Activated T-helper 9 cell treated with anti-CD3 and anti-CD28 coated beads, Interleukin-2, amount 50 U/mL, for 16 hours (primary cell): ENCODE measurements around the gene IMPDH2.

ENCODE experiments used
- DNase-seq: peaks from one replicate; pipeline ENCODE4 v3.0.0-alpha.2; 2020; ENCODE audit warnings: low read depth

The IMPDH2 gene

DNA sequence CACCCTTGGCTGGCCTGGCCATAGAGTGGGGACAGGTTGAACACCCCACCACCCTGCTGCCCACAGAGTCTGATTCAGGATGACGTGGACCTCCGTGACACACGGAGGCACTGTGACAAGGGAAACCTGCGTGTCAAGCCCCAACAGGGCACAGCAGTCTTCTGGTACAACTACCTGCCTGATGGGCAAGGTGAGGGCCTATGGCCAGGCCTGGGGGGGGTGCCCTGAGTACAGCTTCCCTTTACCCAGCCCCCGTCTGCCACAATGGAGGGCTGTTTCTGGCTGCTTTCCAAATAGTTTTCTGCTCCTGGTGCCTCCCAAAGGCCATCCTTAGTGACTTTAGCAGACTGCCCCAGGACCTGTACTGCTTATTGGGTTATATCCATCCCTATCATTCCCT lies 23.2 kb downstream of the IMPDH2 start:
- DNase-seq = no peak

DNA sequence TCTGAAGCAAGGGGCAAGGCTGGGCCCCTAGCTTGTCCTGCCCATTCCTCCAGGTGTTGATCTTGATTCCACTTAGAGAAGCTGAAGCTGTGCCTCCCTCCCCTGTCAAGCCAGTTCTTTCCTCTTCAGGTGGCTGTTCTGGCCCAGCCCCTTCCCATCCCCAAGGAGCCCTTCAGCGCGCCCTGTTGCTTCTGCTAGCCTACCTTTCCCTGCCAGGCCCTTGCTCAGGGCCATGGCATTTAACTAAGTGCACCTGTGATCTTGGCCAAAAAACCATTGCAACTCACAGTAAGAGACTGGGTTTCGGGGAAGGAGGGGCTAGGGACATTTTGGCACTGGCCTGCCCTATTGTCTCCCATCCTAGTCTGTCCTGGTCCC lies 23.9 kb downstream of the IMPDH2 start:
- no peak for DNase-seq

DNA sequence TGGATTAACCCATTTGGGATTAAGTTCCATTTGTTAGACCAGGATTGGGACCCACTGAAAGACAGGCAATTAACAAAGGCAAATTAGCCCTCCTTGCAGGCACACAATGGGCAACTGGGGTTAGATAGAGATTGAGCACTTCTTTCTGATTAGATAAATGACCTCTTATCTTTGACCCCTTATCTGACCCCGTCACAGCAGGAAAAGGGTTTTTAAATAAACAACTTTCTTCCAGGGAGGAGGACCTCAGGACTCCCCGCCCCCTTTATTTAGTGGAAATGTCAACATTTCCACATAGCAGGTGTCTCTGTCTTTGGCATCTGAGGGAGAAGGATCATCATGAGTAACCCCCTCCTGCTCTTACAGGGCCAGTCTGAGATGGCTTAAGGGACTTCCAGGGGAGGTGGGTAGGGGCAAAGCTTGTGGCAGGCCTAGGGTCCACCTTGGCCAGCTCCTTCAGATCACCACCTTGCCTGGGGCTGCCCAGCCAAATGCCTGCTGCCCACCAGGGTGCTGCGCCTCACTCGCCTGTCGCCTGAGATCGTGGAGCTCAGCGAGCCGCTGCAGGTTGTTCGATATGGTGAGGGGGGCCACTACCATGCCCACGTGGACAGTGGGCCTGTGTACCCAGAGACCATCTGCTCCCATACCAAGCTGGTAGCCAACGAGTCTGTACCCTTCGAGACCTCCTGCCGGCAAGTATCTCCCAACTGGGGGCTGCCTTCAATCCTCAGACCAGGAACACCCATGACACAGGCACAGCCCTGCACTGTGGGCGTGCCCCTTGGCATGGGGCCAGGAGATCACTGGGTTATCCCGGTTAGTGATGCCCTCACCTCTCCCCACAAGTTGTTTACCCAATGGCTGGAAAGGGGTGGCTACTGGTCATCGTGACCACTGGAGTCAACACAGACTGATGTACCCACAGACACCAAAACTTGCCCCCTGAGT lies 24.6 kb downstream of the IMPDH2 start:
- no peak for DNase-seq

DNA sequence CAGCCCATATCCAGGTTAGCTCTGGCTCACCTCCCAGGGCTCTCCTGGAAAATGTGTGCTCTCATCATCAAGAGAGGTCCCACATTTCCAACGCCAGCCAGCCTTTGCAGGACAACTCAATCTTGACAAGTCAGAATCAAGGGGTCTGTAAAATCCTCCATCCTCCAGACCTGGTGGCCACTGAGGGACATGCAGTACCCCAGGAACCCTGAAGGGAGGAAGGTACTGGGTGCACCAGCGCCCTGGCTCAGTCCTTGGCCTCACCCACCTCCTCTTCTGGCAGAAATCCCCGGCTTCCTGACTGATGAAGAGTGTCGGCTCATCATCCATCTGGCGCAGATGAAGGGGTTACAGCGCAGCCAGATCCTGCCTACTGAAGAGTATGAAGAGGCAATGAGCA lies 28.0 kb downstream of the IMPDH2 start:
- no peak for DNase-seq

DNA sequence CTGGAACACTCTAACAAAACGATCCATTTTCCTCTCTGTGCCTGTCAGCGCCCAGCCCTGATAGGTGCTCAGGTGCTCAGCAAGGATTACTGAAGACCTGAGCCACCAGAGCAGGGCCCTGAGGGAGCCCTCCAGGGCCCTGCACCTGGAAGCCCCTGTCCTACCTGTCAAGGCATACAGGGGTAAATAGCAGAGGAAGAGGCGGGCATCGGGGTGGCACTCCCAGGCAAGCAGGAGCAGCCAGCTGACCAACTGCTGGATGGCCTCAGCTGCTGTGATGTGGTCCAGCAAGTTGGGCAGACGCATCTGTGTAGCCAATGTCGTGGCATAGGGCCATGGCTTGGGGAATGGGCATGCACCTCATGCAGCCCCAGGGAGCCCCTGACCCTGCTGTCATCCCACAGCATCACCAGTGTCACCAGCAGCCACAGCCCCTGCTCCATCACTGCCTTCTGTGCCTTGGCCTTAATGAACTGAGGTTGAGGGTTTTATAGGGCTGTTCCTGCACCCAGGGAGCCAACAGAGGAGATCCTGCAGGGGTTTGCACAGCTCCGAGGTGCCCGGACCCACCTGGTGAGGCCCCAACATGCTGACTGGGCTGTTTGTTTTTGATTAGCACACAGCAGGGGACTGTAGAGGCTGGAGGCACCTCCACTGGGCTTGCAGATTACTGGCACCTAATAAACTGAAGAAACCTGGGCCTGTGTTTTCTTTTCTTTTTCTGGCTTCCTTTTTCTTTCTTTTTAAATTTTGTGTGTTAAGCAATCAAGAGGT lies 29.9 kb downstream of the IMPDH2 start:
- no peak for DNase-seq

DNA sequence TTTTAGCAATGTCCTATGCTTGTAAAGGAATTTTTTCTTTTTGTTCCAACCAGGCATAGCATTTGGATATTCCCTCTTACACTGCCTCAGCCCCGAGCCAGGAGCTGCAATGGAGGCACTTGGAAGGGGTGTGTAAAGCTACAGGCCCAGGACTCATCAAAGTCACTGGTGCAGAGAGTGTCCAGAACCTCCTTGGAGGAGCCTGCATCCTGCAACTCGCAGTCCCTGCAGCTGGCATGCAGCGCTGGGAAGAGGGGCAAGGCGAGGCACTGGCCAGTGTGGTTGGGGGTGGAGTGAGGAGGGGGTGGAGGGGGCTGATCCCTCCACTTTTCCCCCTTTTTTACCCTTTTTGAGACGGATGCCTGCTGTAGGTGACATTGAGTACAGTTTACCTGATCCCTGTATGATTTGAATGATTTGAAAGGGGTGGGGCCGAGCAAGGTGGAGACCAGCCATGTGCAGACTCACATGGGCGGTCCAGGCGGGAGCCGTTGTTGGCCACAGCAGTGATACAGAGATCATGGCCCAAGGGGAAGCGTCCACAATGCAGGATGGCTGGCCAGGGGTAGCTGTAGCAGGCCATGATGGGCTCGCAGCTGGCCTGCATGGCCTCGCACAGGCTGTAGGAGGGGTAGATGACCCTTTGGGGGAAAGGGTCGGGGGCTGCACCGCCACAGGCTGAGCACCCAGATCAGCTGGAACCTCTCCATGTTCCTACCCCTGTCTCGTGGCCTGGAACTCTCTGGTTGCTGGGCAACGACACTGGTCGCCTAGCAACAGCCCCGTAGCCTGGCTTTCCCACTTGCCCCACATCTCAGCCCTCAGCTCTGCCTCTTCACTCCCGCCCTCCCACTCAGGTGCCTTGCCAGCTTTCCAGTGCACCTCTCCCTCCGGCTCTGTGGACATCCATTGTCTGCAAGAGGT lies 31.2 kb downstream of the IMPDH2 start:
- DNase-seq = no peak

DNA sequence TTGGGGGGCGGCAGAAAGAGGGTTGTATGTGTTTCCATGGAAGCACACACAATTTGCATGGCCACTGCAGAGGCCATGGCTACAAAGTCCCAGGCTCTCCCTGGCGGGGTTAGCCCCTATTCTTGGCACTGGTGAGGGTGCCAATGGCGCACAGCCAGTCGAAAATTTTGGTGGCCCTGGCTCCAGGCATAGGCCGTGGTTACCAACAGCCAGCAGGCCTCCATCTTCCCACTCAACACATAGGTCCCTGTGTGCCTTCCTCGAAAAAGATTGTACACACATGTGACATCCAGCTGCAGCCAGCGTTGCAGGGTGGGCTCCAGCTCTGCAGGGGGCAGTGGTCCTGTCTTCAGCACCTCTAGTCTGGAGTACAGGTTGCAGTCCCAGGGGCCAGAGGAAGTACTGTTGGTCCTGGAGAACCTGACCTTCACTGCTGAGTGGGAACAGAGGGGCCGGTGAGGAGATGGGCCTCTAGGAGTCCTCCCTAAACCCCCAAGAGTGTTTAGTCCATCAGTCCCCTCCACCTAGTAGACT lies 32.0 kb downstream of the IMPDH2 start:
- DNase-seq = no peak

DNA sequence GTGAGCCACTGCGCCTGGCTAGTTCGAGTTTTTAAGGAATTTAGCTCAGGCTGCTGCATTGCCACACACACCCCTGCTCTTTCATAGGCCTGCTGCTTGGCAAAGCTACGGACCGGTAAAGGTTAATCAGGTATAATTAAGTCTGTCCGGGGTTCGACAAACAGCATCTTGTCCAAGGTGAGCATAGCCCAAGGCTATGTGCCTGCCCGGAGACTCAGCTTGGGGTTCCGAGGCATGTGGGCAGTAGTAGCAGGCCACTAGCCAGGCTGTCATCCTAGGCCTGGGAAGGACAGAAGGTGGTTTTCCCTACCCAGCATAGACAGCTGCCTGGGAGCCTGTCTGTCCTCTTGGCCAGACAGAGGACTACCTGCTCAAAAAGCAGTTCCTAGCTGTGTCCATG lies 32.6 kb downstream of the IMPDH2 start:
- DNase-seq = no peak

DNA sequence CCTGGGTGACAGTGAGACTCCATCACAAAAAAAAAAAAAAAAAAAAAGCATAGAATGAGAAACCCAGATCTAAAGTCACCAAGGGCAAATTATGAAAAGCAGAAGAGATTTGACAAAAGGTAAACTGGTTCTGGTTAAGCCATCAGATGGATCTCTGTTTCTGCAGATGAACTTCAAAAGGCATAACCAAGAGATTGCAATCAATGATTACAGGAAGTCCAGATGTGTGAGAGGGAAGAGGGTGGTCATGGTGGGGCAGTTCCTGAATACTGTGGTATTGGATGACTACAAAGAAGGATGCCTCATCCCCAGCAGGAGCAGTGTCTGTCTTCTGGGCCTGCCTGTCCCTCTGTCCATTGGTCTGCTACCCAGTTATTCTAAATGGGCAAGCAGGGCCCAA lies 35.4 kb downstream of the IMPDH2 start:
- DNase-seq = no peak

DNA sequence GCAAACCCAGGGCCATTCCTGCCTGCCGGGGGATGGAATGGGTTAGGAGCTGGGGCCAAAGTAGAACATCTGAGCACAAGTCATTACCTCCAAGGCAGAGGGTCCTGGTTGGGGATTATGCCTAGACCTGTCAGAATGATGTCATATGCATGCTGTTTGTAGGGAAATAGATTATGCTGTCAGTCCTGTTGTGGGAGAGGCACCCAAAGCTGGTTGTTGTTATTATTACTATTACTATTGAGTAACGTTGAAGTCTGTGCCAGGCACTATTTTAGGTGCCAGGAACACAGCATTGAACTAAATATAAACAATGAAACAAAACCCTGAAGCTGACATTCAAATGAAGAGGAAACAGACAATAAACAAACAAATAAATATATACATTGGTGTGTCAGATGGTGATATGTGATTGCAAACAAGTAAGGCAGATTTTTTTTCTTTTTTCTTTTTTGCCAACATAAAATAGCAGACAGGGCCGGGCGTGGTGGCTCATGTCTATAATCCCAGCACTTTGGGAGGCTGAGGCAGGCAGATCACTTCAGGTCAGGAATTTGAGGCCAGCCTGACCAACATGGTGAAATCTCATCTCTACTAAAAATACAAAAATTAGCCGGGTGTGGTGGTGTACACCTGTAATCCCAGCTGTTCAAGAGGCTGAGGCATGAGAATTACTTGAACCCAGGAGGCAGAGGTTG lies 37.2 kb downstream of the IMPDH2 start:
- DNase-seq = no peak

DNA sequence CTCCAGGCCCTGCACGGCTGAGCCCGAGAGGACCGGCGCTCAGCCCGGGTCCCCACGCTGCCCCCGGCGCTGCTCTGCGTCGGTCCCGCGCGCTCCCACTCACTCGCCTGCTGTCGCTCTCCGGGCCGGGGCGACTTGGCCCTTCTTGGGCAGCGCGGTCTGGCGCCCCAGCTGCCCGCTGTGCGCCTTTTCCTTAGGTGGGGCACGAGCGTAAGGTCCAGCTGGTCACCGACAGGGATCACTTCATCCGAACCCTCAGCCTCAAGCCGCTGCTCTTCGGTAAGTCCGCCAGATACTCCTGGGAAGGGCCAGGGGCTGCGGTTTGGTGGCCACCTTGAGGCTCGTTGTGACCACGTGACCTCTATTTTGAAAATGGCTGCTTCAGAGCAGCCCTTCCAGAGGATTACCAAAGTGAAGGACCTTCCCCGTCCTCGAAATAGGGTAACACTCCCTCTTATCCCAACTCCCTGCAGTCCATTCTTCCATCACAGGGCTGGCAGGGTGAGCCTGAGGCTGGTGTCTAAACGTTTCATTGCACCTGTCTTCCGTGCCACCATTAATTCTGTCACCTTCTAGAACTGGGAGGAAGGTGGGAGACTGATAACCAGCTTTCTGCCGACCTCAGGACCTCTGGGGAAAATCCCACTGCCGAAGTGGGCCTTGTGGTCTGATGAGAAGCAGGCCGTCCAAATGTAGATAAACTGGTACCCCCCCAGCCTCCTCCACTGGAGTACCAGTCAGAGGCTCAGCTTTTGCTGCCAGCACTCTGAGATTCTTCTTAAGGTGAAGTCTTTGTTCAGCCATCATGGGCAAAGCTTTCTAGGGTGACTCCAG lies 38.3 kb downstream of the IMPDH2 start:
- DNase-seq = no peak

DNA sequence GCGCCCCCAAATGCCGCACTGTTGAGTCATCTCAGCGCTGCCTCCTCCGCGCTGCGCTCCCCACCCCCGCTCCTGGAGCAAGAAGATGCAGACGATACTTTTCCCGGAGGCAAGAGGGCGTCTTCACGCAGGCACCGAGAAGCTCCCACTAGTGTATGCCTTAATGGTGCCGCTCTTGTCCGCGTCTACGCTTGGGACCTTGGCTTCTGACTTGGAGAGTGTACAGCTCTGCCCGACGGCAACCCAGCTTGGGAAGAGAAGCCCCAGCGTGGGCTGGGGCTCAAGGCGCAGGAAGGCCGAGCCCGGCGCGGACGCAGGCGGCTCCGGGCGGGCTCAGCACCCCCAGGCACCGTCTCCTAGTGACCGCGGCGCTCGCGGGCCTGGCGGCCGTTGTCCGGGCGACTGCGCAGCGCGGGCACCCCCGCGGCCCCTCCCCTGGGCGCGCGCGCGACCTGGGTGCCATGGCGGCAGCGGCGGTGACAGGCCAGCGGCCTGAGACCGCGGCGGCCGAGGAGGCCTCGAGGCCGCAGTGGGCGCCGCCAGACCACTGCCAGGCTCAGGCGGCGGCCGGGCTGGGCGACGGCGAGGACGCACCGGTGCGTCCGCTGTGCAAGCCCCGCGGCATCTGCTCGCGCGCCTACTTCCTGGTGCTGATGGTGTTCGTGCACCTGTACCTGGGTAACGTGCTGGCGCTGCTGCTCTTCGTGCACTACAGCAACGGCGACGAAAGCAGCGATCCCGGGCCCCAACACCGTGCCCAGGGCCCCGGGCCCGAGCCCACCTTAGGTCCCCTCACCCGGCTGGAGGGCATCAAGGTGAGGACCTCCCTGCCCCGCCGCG lies 39.2 kb downstream of the IMPDH2 start, which contains the start of gene P4HTM:
Gene P4HTM (plus strand): TSS at position 446 of the 840 bp plus-strand sequence. CDS start 16 bp downstream, at position 462.
- peak; percentile 76 for DNase-seq

DNA sequence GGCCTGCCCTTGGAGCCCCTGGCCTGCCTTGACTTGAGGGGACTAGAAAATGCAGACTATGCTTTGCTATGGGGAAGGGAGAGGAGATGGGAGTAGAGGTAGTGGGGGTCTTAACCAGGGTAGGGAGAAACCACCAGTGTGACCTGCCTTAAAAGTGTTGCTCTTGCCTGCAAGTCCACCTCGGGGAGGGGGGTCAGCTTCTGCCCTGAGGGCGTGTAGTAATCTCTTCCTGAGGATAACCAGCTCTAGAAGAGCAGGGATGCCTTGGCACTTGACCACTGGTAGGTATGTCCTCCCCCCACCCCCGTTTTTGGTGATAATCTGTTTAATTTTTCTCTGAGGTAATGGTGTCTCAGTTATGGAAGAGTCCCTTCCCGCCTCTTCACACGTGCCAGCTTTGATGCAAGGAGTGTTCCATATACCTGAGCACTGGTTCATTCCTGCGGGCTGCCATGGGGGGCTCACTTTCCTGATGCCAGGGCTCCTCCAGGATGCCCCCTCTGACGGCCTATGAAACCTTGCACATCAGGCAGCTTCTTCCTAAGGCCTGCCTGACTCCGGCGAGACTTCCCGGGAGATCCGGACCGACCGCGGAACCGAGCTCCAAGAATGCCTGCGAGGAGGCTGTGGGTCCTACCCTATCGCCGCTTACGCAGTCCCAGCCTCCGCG lies 39.9 kb downstream of the IMPDH2 start:
- no peak for DNase-seq

DNA sequence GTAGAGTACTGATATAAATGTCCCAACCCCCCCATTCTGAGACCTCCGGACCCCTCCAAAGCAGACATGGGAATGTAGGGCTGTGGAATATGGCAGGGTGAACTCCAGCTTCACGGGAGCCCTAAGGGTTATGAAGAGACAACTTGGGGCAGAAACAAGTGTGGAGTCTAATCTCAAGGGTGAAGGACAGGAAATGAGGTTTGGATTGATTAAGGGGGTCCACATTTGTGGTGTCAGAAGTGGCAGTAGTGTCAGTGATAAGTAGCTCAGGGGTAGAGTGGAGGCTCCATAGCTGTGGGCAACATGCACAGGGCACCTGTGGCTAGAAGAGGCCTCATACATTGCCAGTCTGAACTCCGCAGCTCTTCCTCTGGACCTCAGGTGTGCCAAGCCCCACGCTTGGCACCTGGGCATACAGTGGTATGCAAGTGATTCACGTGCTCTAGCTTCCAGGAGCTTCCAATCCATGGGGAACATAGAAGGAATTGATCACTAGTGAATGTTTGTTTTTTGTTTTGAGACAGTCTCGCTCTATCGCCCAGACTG lies 43.3 kb downstream of the IMPDH2 start:
- no peak for DNase-seq

DNA sequence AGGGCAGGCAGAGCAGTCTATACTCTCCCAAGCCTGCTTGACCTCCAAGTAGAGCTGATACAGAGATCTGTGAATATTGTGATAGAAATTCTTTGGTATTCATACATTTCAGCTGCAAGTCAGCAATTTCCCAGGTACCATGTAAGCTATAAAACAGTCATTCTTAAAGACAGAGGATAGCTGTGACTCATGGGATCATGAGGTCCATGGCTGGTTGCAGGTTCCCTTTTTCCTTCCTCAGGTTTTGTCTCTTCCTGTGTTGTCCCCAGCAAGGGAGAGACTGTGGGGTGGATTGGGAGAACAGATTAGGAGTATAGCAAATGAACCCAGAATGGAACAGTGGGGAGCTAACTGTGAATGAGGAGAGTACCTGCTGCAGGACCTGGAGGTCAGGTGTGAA lies 44.5 kb downstream of the IMPDH2 start:
- DNase-seq = no peak

DNA sequence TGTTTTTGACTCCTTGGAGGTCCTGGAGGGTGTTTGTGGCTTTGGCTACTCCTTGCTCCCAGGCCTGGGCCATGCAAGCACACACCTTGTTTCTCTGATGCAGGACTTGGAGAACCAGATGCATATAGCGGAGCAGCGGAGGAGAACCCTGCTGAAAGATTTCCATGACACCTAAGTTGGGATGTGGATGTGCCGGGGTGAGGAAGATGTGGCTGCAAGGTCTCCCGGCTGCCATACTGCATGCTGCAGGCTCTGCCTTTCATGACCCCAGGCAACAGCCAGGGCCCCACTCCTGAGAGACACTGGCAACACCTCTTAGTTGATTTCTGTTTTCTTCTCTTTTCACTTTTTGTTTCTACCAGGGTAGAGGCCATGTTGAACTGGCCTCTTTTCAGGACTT lies 46.1 kb downstream of the IMPDH2 start:
- DNase-seq = no peak

DNA sequence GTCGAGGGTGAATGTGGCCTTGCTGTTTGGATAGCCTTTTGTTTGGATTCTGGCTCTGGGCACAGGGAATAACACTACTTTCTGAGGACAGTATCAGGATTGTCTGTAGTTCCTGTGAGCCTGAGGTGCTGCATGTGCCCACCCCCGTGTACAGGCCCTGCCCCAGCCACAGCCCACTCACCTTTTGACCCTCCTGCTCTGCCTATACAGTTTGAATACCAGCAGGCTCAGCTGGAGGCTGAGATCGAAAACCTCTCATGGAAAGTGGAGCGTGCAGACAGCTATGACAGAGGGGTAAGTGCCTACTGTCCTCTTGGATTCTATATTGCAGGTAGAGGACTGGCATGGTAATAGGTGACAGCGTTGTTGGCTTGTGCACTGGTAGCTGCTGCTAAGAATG lies 46.5 kb downstream of the IMPDH2 start:
- no peak for DNase-seq

DNA sequence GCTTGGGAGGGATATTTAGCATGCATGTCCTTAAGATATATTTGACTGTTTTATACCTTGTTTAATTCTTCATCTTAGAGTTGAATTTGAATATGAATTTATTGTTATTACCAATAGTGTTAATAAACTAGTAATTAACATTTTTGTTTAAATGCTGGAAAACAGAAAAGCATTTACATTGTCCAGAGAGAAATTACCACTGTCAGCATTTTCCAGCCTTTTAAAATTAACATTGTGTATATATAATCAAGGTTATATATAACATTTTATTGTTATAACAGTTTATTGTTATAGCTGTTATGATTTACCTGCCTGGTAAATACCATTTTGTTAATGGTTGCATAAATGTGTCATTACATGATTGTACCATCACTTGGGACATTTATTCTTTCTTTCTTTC lies 47.2 kb downstream of the IMPDH2 start:
- DNase-seq = no peak
